ENCODE data around the gene BMAL1.

GRCh38 chr11:13373216-13373615 is 95.6 kb downstream of the BMAL1 start:
- TF ChIP-seq EZH2 (IDR thresholded peaks at IDR 0.05) = no peak
- TF ChIP-seq CTCF (IDR thresholded peaks at IDR 0.05) = no peak

Data from neural progenitor cell (in vitro differentiated cells).